ENCODE measurements around the gene OSBPL8.
"Not testable (repeated sequence)": the region's sequence is repeated elsewhere in the genome, so short reads cannot be mapped to it uniquely, and the experiment has no call there.

OSBPL8 gene

DNA sequence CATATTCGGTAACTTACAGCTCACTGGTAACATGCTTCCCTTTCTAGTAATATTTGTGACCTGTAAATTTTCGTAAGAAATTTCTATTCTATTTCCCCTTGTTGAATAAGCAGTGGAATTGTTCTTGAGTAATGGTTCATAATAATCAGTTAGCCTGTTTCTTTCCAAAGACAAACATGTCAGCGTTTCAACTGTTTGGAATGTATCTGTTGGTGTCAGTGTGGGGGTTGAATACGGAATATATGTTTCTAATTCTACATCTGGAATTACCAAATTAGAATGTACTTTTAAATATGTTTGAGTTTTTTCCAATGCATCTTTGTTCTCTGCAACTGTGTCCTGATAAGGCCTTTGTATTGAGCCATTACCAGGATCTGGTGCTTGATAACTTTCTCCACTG, 213.3 kb downstream of the OSBPL8 start:
- DNase-seq: no peak

DNA sequence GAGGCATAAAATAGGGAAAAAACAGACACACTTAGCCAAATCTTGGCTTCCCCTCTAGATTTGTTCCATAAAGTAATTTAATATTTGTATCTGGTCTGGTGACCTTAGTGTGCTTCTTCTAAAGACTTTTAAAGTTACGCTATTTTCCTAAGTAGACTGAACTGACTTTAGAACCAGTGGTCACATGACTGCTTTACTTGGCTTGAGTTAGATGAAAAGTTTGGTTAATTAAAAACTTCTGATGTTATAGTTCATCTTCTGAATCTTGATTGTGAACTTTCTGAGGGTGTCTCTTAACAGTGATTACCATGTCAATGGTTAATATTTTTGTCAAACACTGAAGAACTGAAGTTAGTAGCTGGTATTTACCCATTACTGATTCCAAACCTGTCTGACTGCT, 214.0 kb downstream of the OSBPL8 start:
- no peak for DNase-seq

DNA sequence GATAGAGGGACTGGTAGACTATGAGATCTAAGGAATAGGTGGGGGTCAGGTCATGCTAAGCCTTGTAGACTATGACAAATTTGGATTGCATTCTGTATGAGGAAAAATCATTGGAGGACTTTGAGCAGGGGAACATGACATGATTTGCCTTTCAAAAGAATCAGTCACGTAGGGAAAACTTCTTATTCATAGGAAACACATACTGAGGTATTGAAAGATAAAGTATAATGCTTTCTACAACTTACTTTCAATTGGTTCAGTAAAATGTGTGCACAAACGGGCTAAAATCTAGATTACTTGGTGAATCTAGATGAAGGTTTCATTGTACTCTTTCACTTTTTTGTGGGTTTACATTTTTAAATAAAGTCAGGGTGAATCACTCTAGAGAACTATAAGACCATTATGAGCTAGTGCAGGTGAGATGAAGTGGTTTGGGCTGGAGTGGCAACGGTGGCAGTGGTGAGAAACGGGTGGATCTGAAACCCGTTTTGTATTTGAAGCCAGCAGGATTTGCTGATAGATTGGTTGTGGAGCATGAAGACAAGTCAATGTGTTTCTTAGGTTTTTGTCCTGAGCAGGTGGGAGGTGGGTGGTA, 218.0 kb downstream of the OSBPL8 start:
- no peak for DNase-seq

DNA sequence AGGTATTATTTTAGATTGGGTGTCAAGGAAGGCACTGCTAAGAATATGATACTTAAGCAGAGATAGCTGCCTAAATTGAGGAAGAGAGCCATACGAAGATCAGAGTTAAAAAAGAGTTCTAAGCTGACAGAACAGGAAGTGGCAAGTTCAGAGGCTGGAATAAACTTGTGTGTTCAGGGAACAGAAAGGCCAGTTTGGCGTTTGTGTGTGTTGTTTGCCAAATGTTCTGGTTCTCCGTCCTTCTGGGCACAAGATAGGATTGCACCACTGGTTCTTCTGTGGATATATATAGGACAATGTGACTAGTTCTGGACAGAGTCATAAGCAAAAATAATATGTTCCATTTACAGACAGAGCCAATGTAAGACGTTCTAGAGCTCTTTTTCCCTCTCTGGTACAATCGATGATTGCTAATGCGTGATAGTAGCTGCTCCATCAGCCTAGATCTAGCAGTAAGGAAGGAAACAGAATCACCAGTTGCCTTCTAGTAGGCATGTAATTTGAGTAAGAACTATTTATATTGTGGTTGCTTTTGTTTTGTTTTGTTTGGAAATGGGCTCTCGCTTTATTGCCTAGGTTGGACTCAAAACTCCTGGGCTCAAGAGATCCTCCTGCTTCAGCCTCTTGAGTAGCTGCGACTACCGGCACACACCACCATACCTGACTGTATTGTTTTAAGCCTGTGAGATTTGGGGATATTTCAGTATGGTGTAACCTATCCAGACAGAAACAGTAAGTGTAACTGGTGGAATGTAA, 218.7 kb downstream of the OSBPL8 start:
- DNase-seq: no peak

DNA sequence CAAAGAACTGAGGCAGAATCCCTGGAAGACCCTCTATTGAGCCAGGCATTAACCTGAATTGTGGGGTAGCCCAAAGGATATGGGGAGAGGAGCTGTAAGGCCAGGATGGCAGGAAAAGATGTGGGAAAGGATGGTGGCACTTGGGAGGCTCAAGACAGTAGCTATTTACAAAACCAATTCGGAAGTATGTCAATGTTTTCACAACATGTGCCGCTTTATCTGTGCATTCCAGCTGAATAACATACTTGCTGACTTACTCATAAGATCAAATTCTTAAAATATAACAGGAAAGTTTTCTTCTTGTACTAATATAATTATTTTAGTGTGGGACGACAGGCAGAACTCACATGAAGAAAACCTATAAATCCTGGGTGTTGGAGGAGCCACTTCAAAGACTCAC, 222.0 kb downstream of the OSBPL8 start:
- DNase-seq: no peak

DNA sequence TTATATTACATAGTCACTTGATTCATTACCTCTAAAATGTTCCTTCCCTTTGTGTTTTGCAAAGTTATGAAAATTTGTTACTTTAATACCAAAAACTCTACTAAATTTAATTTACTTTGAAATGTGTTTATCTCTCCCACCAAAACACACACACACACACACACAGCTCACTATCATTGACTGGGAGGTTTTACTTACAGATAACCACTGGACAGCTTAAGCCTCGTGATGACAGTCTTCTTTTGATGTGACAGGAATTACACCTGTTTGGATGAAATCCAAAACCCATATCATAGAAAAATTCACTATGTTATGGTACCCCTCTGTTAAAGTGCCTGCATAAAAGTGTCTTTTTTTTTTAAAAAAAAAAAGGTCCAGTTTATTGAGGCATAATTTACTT, 227.0 kb downstream of the OSBPL8 start:
- no peak for DNase-seq

DNA sequence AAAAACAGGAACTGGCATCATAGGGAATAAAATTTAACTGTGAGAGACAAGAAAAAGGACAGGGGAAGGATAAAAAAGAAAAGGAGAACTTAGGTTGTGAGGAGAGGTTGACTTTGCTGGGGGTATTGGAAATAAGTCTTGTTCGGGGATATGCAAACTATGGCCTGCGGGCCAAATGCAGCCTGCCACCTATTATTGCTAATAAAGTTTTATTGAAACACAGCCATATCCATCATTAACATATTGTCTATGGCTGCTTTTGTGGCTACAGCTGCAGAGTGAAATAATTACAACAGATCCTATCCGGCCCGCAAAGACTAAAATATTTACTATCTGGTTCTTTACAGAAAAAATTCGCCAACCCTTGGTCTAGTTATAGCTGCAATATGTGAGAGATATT, 230.0 kb downstream of the OSBPL8 start:
- DNase-seq: no peak

DNA sequence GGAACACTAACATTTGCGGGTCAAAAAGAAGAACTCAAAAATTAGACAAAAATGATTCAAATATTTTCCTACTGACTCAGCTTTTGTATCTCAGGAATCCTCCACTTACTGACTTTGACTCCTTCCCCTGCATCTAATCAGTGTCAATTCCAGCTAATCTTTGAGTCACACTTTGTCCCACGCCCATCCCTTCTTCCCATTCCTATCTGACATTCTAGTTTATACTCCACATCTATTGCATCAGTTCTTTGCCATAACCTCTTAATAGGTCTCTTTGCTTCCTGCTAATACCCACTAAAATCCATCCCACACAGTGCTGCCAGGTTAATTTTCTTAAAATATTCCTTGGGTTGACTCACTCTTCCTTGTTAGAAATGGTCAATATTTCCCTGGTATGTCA, 230.4 kb downstream of the OSBPL8 start:
- no peak for DNase-seq

DNA sequence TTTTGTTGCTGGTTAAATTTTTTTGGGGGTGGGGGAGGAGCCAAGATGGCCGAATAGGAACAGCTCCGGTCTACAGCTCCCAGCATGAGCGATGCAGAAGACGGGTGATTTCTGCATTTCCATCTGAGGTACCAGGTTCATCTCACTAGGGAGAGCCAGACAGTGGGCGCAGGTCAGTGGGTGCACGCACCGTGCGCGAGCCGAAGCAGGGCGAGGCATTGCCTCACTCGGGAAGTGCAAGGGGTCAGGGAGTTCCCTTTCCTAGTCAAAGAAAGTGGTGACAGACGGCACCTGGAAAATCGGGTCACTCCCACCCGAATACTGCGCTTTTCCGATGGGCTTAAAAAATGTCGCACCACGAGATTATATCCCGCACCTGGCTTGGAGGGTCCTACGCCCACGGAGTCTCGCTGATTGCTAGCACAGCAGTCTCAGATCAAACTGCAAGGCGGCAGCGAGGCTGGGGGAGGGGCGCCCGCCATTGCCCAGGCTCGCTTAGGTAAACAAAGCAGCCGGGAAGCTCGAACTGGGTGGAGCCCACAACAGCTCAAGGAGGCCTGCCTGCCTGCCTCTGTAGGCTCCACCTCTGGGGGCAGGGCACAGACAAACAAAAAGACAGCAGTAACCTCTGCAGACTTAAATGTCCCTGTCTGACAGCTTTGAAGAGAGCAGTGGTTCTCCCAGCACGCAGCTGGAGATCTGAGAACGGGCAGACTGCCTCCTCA, 239.8 kb downstream of the OSBPL8 start:
- DNase-seq: not testable (repeated sequence)

DNA sequence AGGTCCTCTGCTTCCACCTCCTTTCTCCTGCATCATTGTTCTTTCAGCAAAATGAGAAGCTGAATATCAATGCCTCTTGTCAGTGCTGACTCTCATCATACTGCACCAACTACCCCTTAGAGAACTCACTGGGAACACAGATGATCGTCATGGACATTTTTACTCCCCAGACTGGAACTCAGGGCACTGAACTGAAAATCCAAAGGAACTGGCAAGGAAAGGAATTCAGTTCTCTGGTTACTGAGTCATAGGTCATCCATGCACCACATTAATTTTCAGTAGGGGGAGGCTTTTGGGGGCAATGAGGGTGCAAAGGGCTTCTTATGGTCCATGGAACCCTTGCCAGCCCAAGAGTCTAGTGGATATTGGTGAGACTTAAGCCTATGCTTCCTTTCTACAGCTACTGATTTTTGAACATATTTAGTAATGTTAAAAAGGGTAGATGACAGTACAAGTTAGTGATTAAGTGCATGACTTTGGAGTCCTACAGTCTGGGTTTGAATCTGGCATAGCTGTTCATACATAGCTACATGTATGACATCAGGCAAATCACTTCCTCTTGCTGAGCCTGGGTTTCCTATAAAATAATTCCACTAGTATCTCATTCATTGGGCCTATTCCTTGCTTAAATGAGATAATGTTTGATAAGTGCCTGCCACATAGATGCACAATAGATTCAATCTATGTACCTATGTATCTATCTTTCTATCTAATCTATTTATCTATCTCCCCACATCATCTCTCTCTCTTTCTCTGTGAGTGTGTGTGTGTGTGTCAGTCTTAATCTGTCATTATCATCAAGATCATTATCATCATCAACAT, 240.6 kb downstream of the OSBPL8 start:
- no peak for DNase-seq

DNA sequence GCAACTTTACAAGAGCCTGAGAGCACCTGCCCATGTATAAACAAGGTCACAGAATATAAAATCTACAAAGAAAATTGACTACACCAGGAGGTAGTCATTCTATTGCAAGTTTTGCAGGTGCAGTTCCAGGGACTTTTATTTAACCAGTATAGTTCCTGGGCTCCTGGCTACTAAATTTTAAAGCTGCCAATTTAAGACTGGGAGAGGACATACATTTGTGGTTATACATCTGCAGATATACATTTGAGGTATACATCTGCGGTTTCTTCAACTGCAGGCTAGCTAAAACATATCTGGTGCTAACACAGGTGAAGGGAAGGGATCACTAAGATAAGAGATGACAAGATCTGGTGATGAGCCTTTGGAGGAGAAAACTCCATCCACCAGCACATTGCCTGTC, 241.6 kb downstream of the OSBPL8 start:
- no peak for DNase-seq

DNA sequence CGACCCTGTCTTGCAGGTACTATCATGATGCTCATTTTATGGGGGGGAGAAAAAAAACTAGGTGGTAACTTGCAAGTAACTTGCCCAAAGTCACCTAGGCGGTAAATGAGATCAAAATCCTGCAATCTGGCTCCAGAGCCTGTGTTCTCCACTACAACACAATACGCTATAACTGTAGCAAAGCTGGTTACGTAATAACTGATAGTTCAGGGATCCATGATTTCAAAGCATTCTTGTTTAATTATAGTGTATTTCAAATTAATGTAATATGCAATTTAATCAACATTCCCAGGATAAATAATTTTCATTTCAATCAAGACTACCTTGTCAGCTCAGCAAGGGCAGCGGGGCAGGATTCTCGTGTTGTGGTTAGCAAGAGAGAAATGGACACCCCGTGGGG, 243.1 kb downstream of the OSBPL8 start:
- DNase-seq: no peak

DNA sequence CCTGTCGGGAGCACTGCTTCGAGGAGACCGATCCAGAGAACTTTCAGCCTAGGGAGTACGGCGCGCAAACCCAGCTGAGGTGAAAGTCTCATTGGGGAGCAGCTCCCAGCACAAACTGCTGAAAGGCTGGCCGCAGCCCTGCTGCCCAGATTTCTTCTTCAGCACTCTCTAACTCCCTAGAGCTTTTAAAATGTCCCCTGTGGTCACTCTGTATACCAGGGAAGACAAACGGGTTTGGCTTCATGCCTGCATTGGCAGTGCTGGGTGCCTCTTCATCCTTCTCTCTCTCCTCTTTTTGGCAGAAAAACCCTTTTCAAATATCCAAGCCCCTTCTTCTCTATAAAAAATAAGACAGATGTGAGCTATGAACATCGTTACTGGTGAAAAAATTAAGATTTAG, 246.3 kb downstream of the OSBPL8 start:
- no peak for DNase-seq

DNA sequence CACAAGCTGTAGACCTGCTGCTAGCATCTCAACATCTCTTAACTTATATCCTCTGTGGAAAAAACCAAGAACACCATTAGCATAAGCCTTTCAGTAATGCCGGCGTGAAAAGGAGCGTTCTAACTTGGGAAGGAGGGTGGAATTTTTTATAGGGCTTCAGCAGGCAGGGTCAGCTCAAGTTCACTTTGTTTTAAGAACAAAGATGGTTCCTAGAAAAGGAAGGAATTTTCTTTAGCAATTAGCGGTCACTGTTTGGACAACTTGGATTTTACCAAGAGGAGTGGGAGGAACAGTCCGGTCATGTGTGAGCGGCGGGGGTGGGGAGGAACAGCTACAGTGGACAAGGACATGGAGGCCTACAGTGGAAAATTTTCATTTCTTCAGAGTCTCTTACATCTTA, 247.3 kb downstream of the OSBPL8 start:
- DNase-seq: no peak

DNA sequence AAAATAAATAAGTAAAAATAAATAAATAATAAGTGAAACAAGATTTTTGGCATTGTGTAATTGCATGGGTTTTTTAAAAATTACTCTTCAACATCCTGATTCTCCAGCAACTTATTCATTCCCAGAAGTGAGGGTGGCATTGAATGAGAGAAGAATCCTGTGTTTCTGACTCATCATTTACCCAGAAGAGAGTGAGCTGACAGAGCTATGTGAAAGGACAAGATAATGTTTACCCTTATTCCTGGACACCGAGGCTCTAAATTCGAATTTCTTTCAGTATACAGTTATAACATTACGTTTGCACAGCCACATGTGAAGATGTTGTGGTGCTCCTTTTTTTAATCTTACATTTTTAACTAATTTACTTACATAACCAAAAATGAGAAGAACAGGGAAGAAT, 247.8 kb downstream of the OSBPL8 start:
- DNase-seq: no peak

DNA sequence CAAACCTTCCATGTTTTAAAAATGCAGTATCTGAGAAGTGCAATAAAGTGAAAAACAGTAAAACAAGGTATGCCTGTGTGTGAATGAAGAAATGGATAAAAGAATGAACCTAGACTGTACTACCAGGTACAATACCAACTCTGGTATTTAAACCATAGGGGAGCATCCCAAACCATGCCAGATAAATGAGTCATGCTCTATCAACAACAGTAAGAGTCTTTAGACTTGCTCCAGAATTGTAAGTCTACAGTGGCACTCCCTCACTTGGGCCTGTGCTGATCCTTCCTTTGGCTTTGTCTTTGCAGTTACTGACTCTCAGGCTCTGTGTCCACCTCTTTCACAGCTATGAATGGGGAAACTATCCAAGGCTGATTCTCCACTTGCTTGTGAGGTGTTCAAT, 249.5 kb downstream of the OSBPL8 start:
- no peak for DNase-seq

DNA sequence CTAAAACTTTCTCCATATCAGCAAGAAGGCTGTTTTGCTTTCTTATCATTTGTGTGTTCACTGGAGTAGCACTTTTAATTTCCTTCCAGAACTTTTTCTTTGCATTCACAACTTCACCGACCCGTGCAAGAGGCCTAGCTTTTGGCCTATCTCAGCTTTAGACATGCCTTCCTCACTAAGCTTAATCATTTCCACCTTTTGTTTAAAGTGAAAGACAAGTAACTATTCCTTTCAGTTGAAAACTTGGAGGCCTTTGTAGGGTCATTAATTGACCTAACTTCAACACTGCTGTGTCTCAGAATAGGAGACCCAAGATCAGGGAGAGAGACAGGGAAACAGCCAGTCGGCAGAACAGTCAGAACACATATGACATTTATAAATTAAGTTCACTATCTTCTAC, 250.7 kb downstream of the OSBPL8 start:
- DNase-seq: no peak

DNA sequence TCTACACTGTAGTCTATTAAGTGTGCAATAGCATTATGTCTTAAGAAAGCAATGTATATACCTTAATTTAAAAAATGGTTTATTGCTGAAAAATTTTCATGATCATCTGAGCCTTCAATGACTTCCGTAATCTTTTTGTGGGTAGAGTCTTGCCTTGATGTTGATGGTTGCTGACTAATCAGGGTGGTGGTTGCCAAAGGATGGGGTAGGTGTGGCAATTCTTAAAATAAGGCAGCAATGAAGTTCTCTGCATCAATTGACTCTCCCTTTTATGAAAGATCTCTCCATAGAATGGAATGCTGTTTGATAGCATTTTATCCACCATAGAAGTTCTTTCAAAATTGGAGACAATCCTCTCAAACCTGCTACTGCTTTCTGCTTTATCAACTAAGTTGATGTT, 252.5 kb downstream of the OSBPL8 start:
- DNase-seq: no peak

DNA sequence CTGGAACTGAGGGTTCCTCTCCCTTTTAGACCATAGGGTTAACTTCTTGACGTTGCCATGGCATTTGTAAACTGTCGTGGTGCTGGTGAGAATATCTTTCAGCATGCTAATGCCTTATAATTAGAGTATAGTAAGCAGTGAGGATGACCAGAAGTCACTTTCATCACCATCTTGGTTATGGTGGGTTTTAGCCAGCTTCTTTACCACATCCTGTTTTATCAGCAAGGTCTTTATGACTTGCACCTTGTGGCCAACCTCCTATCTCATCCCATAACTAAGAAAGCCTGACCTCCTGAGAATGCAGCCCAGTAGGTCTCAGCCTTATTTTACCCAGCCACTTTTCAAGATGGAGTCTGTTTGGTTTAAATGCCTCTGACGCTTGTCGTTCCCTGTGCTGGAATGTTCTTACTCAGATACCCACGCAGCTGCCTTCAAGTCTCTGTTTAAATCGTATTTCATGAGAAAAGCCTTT, 255.5 kb downstream of the OSBPL8 start:
- no peak for DNase-seq

DNA sequence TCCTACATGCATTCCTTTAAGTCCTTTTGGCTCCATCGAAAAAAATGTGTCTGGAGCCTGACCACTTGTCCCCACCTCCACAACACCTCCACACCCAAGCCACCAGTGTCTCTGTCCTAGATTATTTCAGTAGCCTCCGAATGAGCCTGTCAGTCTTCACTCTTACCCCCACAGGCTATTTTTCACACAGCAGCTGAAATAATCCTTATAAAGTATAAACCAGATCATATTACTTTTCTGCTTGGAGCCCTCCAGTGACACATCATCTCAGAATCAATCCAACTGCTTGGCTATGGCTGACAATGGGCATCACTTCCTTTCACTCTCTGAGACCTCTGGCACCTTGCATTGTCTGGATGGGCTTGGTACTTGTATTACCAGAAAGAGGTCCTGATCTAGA, 256.2 kb downstream of the OSBPL8 start:
- no peak for DNase-seq

All from NCI-H774 (cell line).